Measurements from ENCODE around the gene FREY1. TPM values are rescaled to one million over a fixed set of nuclear protein-coding genes. Genes with fewer than 3 reads are reported as not detected.
"Not testable (repeated sequence)": the region's sequence is repeated elsewhere in the genome, so short reads cannot be mapped to it uniquely, and the experiment has no call there.

FREY1 gene
- total RNA-seq, 1 donor from 2014 or later, result not detected

DNA sequence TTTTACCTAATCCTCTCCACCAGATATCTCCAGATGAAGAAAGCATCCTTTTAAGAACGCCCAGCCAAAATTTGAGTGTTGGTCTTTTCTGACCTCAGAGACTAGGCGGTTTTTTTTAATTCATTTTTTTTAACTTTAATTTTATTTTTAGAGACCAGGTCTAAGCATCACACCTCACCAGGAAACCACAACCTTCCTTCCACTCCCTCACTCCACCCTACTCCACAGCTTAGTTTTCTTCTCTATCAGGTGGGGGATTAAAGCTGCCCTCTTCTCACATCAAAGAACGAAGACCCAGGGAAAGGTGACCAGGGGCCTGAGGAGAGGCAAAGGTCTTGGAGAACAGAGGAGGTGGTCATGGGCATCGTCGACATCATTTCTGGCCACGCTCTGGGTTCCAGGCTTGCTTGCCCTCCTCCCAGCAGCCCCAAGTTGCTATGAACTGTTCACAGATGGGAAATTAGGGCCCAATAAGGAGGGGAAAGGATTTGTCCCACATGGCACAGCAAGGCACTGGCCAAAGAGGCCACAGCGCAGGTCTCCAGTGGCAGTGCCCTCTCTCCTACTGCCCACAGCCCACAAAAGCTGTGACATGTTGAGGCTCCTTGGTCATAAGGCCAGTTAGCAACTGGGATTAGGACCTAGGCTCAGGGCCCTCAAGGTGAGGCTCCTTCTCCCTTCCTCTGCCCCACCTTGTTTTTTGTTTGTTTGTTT is 12.0 kb upstream of the FREY1 start:
- ATAC-seq, result no peak
- DNase-seq (ENCODE audit: missing footprints), result no peak
- intact Hi-C loops (cut with DNase I), result loop anchor here (2.0 kb wide), 1 partner anchor 76 kb away; no protein-coding TSS in a partner anchor

DNA sequence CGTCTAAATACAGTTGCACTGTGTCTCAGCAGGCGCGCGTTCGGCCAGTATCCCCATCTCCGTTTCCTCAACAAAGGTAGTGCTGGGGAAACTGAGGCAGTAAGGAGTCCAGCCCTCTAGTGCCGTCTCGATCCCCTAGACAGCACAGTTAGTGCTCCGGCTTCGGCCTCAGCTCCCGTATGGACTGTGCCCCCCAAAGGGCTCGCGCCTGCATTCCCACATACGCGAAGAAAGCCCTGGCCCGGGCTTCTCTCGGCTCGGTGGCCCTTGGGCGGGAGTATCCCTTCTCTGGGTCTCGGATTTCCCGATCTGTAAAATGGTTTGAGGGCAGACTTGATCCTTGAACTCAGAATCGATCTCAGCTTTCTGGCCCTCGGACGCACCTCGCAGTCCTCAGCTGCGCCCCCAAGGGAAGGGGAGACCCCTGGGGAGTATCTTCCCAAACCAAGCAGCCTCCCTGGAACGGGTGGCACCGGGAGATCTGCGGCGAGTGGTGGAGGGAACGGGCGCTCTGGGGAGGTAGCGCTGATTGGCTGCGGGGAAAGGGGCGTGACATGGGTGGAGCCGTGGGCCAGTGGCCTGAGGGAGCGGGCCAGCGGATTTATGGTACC is 11.4 kb upstream of the FREY1 start:
- ATAC-seq (peak; percentile 83), DNase-seq (ENCODE audit: missing footprints) (peak; percentile 93)
- intact Hi-C loops (cut with DNase I), result loop anchor here (2.0 kb wide), 1 partner anchor 76 kb away; no protein-coding TSS in a partner anchor

DNA sequence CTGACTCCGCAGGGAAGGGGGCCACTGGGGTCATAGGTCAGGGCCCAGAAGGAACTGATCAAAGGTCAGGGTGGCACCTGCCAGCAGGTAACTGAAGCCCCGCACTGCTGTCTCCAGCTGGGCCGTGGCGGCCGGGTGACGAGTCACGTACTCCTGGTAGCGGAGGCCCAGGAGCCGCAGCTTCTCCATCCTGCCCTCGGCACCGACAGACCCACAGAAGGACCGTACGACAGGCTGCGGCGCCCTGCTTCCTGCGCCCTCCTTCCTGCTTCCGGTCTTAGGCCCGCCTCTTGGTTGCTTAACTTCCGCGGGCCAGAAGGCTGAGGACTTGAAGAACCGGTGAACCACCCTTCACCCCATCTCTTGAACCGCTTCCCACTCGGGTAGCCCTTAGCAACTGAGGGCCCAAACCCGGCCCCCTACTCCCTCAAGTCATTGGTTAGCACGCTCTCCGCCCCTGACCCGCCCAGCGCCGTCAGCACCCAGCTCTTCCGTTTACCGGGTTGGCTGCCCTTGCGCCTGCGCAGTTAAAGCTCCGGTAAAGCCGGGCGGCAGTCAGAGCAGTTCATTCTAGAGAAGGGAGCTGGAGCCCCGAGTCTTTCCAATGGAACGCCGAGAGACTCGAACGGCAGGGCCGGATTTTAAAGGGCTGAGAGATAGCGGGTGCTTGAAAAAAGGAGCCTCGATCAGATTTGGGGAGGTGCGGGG is 10.7 kb upstream of the FREY1 start, which contains the start of gene PEX16:
TSS of gene PEX16 (minus strand) at position 255 of the 708 bp plus-strand sequence. CDS start at position 189, 66 bp downstream.
- DNase-seq (ENCODE audit: missing footprints) (peak; percentile 98), ATAC-seq (peak; percentile 96)
- intact Hi-C loops (cut with DNase I), result loop anchor here (2.0 kb wide), 1 partner anchor 75 kb away; no protein-coding TSS in a partner anchor

DNA sequence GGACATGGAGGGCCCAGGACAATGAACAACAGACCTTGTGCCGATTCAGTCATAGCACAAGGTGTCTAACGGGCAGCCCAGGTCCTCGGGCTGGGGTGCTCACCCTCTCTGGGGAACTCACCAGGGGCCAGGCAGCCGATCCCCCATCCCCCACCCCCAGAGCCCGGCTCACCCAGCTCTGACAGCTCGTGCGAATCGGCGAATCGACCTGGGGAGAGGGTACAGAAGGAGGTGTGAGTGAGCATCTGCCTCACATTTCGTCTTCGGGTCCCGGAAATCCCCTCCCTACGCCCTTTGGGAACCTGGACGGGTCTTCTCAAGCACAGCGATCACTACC is 10.2 kb upstream of the FREY1 start:
- ATAC-seq (no peak), DNase-seq (ENCODE audit: missing footprints) (no peak)
- intact Hi-C loops (cut with DNase I), result no loop called here

DNA sequence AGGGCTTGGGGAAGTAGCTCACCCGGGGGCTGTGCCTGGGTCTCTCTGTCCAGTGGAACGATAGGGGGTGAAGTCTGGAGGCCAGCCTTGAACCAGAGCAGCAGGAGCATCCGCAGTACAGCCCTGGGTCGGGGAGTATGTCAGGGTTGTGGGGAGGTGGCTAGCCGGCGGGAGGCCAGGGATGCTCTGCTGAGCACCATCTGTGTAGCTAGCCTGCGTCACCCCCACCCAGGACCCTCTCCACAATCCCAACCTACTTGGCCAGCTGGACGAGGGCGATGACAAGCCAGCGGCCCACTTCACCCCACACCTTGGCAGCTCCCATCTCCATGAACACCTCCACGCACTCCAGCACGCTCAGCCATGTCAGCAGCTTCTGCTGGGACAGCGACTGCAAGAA is 8.4 kb upstream of the FREY1 start:
- intact Hi-C loops (cut with DNase I), result no loop called here
- DNase-seq (ENCODE audit: missing footprints), result peak; percentile 26
- no peak for ATAC-seq

DNA sequence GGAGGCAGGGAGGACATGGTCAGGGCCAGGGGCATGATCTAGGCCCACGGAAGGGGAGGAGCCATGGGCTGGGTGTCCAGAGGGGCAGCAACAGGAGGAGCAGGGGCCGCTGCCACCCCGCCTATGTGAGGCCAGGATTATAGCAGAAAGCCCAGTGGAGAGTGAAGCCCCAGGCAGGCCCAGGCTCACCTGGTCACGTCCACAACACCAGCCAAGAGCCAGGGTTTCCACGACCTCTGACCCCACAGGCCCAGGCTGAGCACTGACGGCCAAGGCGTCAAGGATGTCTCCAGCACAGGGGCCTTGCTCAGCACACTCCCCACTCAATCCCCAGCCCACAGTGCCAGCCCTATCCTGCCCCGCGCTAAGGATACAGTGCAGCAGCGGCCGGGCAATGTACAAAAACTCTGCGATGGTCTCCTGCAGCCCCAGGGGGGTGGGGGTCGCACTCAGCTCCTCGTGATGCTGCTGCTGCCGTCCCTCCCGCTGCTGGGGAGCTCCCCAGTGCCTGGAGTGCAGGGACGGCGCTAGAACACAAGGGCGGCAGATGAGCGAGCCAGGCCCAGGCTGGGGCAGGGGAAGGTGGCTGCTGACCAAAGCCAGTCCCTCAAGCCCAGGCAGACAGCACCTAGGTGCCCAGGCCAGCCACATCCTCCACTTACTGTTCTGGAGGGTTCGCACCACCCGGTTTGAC is 7.0 kb upstream of the FREY1 start:
- peak; percentile 45 for DNase-seq (ENCODE audit: missing footprints)
- intact Hi-C loops (cut with DNase I), result no loop called here
- ATAC-seq, result no peak

DNA sequence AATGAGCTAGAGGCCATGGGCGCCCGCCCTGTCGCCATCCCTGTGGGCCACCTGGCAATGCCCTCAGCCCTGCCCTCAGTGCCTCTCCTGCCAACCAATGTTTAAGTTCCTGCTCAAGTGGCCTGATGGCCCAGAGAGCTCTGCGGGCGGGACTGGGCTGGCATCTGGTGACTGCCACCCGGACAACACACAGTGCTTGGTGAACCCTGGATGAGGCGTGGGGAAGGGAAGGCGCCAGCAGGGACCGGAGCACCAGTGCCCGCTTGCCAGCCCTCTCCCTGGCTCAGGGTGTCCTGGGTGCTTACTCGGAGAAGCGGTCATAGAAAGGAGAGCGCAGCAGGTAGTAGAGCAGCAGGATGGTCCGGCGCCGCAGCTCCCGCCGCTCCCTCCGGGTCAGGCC is 6.4 kb upstream of the FREY1 start:
- no peak for ATAC-seq
- DNase-seq (ENCODE audit: missing footprints), result peak; percentile 55
- intact Hi-C loops (cut with DNase I), result no loop called here

DNA sequence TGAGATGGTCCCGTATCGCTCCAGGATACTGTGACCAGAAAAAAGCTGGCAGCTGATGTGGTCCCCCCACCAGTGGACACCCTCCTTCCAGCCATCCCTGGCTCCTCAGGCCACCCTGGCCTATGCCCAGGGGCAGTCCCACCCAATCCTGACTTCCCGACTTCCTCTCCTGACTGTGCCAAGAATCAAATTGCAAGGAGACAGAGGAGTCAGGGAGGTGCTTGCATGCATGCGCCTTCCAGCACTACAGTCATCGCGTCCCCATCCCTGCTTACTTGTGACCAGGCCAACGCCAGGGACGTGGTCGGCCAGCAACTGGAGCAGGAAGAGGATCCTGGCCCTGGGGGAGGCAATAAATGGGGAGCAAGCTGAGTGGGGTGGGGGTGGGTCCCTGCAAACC is 3.6 kb upstream of the FREY1 start:
- intact Hi-C loops (cut with DNase I), result no loop called here
- no peak for ATAC-seq
- DNase-seq (ENCODE audit: missing footprints), result no peak

DNA sequence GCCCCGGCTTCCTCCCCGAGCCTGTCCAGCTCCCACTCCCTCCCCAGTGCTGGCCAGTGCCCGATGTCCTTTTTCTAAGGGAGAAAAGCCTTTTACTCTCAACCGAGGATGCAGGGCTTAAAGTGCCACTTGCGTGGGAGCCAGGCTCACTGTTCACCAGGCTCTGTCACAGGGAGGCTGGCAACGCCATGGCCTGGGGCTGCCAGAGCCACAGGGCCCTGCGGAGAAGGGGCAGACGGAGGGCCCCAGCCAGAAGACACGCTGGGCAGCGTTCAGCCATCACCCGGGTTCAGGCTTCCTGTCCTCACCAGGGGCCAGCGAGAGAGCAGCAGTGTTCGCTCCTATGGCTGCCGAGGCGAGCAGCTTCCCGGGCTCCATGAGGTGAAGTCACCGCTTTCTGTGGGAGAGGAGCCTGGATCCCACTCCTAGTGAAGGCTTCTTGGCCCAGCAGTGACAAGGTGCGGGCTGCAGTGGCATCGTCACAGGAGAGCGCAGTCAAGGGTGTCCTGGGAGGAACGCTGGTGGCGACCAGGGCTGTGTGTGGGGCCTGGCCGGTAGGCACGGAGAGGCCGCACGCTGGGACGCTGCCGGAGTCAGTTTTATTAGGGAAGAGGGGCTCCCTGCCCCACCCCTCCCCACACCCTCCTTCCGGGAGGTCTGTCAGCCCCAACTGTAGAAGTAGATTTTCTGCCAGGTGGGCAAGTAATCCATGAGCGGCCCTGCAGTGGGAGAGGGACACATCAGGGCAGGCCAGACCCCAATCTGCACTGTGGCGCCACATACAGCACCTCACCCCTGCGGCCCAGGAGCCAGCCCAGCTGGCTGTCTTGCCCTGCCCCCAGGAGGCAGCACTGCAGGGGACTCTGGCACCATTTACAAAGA is 2.8 kb upstream of the FREY1 start:
- DNase-seq (ENCODE audit: missing footprints) (no peak), ATAC-seq (no peak)
- intact Hi-C loops (cut with DNase I), result no loop called here

DNA sequence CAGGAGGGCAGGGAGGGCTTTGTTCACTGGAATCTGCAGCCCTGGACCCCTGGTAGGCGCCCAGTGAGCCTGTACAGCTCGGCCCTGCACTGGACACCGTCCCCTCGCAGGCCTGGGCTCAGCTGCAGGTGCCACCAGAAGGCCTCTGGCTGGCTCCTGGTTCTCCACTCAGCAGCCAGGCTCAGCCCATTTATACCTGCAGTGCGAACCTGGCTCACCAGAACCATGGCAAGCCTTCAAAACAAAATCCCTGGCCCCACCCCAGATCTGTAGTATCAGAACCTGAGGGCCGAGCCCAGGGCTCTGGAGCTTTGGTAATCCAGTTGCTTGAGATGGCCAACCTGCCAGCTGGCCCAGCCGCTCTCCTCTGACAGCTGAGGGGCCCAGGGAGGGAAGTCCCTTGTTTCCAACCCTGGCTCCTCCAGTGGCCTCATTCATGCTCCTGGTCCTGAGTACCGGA is 870 bp upstream of the FREY1 start:
- DNase-seq (ENCODE audit: missing footprints) (no peak), ATAC-seq (no peak)
- intact Hi-C loops (cut with DNase I), result no loop called here

DNA sequence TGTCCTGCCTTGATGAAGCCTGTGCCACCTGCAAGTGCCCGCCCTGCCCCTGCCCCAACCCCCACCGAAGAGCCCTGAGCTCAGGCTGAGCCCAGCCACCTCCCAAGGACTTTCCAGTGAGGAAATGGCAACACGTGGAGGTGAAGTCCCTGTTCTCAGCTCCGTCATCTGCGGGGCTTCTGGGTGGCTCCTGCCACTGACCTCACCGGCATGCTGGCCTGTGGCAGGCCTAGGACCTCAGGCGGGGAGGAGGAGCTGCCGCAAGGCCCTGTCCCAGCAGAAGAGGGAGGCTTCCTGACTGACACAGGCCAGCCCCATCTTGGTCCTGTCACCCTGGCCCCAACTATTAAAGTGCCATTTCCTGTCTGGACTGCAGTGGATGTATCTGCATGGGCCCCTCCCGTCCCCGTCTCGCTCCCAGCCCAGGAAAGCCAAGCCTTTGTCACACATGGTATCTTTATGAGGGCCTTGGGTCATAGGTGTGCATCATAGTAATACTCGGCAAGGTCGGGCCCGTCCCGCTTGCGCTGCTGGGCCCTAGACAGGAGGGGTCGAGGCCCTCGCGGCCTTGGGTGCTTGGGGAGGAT is 882 bp downstream of the FREY1 start:
- no peak for DNase-seq (ENCODE audit: missing footprints)
- intact Hi-C loops (cut with DNase I), result no loop called here
- ATAC-seq, result no peak

DNA sequence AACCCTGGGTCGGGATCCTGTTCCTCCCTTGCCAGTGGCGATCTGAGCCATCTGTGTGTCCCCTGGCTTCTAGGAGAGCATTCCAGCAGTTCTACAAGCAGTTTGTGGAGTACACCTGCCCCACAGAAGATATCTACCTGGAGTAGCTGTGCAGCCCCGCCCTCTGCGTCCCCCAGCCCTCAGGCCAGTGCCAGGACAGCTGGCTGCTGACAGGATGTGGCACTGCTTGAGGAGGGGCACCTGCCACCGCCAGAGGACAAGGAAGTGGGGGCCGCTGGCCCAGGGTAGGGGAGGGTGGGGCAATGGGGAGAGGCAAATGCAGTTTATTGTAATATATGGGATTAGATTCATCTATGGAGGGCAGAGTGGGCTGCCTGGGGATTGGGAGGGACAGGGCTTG is 1.5 kb downstream of the FREY1 start:
- intact Hi-C loops (cut with DNase I); ATAC-seq; DNase-seq (ENCODE audit: missing footprints): not testable (repeated sequence)

DNA sequence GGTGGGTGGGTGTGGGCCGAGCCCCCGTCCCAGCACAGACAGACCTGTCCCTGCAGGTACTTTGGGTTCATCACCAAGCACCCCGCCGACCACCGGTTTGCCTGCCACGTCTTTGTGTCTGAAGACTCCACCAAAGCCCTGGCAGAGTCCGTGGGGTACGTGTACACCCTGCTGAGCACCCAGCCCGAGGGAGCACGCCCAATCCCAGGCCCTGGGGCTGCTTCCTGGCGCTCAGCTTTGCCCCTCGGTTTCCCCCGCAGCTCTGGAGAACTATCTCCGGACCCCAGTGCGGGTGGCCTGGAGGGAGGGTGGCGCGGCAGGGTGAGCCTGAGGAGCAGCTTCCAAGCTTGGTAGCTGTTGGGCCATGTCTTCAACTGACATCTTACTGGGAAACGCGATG is 2.0 kb downstream of the FREY1 start:
- ATAC-seq, result no peak
- intact Hi-C loops (cut with DNase I), result no loop called here
- no peak for DNase-seq (ENCODE audit: missing footprints)

DNA sequence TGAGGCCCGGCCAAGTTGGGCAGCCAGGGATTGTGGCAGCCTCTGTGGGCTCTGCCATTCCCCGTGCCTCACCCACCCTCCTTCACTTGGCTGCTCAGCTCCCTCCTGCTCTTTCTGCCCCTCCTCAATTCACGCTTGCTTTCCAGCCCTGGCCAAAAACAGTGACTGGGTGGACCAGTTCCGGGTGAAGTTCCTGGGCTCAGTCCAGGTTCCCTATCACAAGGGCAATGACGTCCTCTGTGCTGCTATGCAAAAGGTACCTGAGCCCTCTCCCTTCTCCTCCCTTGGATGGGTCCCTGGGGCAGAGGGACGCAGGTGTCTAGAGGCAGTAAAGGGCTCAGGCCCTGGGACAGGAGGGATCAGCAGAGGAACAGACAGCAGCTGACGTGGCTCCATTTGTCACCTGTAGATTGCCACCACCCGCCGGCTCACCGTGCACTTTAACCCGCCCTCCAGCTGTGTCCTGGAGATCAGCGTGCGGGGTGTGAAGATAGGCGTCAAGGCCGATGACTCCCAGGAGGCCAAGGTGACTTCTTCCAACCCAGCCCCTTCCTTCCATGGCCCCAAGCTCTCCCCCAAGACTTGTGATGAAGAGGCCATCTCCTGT is 2.7 kb downstream of the FREY1 start:
- peak; percentile 13 for DNase-seq (ENCODE audit: missing footprints)
- intact Hi-C loops (cut with DNase I), result no loop called here
- no peak for ATAC-seq

DNA sequence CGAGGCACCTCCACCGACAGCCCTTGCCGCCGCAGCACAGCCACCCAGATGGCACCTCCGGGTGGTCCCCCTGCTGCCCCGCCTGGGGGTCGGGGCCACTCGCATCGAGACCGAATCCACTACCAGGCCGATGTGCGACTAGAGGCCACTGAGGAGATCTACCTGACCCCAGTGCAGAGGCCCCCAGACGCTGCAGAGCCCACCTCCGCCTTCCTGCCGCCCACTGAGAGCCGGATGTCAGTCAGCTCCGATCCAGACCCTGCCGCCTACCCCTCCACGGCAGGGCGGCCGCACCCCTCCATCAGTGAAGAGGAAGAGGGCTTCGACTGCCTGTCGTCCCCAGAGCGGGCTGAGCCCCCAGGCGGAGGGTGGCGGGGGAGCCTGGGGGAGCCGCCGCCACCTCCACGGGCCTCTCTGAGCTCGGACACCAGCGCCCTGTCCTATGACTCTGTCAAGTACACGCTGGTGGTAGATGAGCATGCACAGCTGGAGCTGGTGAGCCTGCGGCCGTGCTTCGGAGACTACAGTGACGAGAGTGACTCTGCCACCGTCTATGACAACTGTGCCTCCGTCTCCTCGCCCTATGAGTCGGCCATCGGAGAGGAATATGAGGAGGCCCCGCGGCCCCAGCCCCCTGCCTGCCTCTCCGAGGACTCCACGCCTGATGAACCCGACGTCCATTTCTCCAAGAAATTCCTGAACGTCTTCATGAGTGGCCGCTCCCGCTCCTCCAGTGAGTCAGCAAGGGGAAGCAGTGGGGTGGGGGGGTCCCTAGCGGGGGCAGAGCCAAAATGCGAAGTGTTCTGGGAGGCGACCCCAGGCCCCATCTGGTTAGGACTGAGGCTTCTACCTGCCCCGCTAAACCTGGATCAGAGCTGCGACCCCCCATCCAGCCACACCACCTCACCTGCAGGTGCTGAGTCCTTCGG is 4.4 kb downstream of the FREY1 start:
- peak; percentile 61 for DNase-seq (ENCODE audit: missing footprints)
- ATAC-seq, result no peak
- intact Hi-C loops (cut with DNase I), result no loop called here

DNA sequence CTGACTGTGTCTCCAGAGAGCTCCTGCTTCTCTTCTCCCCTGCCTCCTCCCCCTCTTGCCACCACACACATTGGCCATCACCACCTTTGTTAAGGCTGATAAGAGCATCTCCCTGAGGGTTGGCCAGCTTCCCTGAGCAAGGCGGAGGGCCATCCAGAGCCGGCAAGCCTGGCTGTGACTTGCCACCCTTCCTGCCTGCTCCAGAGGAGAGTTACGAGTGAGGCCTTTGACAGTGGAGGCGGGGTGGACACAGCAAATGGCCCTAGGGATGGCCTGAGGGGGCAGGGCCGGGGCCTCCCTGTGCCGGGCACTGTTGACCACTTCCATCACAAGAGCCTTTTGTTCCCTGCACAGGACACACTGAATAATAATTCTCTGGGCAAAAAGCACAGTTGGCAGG is 5.4 kb downstream of the FREY1 start:
- intact Hi-C loops (cut with DNase I), result no loop called here
- peak; percentile 28 for DNase-seq (ENCODE audit: missing footprints)
- no peak for ATAC-seq

Measured in Right ventricle myocardium inferior (tissue), 1 donor.